Measurements from ENCODE around the gene CRACR2A.

GRCh38 chr12:3713483-3713882 lies 39.4 kb downstream of the CRACR2A start:
- TF ChIP-seq POLR2A (IDR thresholded peaks at IDR 0.05; ENCODE audit: low read depth, low read length) = no peak
- TF ChIP-seq BHLHE40 (IDR thresholded peaks at IDR 0.05; ENCODE audit: low read depth, low read length) = no peak
- no peak for TF ChIP-seq CTCF (conservative IDR thresholded peaks at IDR 0.05; ENCODE audit: low read depth, low read length)
- no peak for TF ChIP-seq USF2 (IDR thresholded peaks at IDR 0.05; ENCODE audit: low read depth, low read length)
- TF ChIP-seq RAD21 (IDR thresholded peaks at IDR 0.05; ENCODE audit: low read length) = no peak
- no peak for TF ChIP-seq RFX5 (IDR thresholded peaks at IDR 0.05; ENCODE audit: low read depth, low read length)
- TF ChIP-seq CEBPB (IDR thresholded peaks at IDR 0.05; ENCODE audit: low read depth, low read length) = no peak
- TF ChIP-seq MXI1 (IDR thresholded peaks at IDR 0.05; ENCODE audit: borderline replicate concordance, low read depth, low read length) = no peak
- TF ChIP-seq NFE2L2 (IDR thresholded peaks at IDR 0.05; ENCODE audit: low read depth, low read length) = no peak
- TF ChIP-seq FOS (IDR thresholded peaks at IDR 0.05; ENCODE audit: low read depth, low read length) = no peak
- TF ChIP-seq ELK1 (IDR thresholded peaks at IDR 0.05; ENCODE audit: borderline replicate concordance, low read depth, low read length) = no peak
- no peak for TF ChIP-seq RCOR1 (IDR thresholded peaks at IDR 0.05; ENCODE audit: insufficient replicate concordance, low read length)
- TF ChIP-seq MAZ (IDR thresholded peaks at IDR 0.05; ENCODE audit: borderline replicate concordance, low read depth, low read length) = no peak
- TF ChIP-seq SMC3 (IDR thresholded peaks at IDR 0.05; ENCODE audit: low read depth, low read length) = no peak

Data from IMR-90 (cell line).